H54 (cell line): ENCODE data around the gene ANGPTL2.
A peak's percentile ranks its signal among the peaks of the same experiment; 100 is the strongest.

Experiments used
- DNase-seq: peaks from one replicate; pipeline ENCODE4 v3.0.0; 2011; ENCODE audit warnings: low spot score, mixed read lengths; ENCODE audit not compliant: insufficient read length
- FAIRE-seq: peaks from 3 replicates; lab custom pipeline; 2011; peaks lifted over from hg19 to GRCh38; lab: Jason Lieb, UNC
- POLR2A ChIP-seq: IDR thresholded peaks from 2 replicates; pipeline ENCODE4 v1.6.1; 2011; ENCODE audit warnings: low read depth, mild to moderate bottlenecking, low read length

ANGPTL2 gene

GRCh38 chr9:127083138-127083980, 39.1 kb downstream of the ANGPTL2 start:
- FAIRE-seq (no peak), DNase-seq (no peak)
- TF ChIP-seq POLR2A = no peak

GRCh38 chr9:127081250-127082185, 40.9 kb downstream of the ANGPTL2 start:
- TF ChIP-seq POLR2A = no peak
- FAIRE-seq = no peak
- no peak for DNase-seq

GRCh38 chr9:127079446-127080140, 42.8 kb downstream of the ANGPTL2 start:
- DNase-seq = no peak
- no peak for FAIRE-seq
- TF ChIP-seq POLR2A = no peak

- DNase-seq = no peak
- no peak for FAIRE-seq
- no peak for TF ChIP-seq POLR2A
Observed at GRCh38 chr9:127078988-127079387, 43.4 kb downstream of the ANGPTL2 start.

- DNase-seq (no peak), FAIRE-seq (no peak)
- no peak for TF ChIP-seq POLR2A
Observed at GRCh38 chr9:127078336-127078735, 44.1 kb downstream of the ANGPTL2 start.

GRCh38 chr9:127077644-127077946, 44.8 kb downstream of the ANGPTL2 start:
- DNase-seq (no peak), FAIRE-seq (no peak)
- TF ChIP-seq POLR2A = no peak

GRCh38 chr9:127076860-127077643, 45.4 kb downstream of the ANGPTL2 start:
- DNase-seq = peak; percentile 48
- peak; percentile 33 for FAIRE-seq
- no peak for TF ChIP-seq POLR2A

- DNase-seq (no peak), FAIRE-seq (no peak)
- no peak for TF ChIP-seq POLR2A
Observed at GRCh38 chr9:127075624-127076372, 46.6 kb downstream of the ANGPTL2 start.

GRCh38 chr9:127074561-127075548, 47.6 kb downstream of the ANGPTL2 start:
- DNase-seq = no peak
- TF ChIP-seq POLR2A = no peak
- FAIRE-seq = no peak

- DNase-seq (no peak), FAIRE-seq (no peak)
- no peak for TF ChIP-seq POLR2A
Observed at GRCh38 chr9:127067603-127068220, 54.7 kb downstream of the ANGPTL2 start.

- DNase-seq (no peak), FAIRE-seq (no peak)
- no peak for TF ChIP-seq POLR2A
Observed at GRCh38 chr9:127066851-127067136, 55.6 kb downstream of the ANGPTL2 start.
